OCI-M2 (cell line): ENCODE results near the gene MAP4K3.

Experiments used
- DNase-seq: peaks from one replicate; lab custom pipeline; 2025; ENCODE audit not compliant: unreplicated experiment; lab: John Stamatoyannopoulos, UW

MAP4K3 gene

DNA sequence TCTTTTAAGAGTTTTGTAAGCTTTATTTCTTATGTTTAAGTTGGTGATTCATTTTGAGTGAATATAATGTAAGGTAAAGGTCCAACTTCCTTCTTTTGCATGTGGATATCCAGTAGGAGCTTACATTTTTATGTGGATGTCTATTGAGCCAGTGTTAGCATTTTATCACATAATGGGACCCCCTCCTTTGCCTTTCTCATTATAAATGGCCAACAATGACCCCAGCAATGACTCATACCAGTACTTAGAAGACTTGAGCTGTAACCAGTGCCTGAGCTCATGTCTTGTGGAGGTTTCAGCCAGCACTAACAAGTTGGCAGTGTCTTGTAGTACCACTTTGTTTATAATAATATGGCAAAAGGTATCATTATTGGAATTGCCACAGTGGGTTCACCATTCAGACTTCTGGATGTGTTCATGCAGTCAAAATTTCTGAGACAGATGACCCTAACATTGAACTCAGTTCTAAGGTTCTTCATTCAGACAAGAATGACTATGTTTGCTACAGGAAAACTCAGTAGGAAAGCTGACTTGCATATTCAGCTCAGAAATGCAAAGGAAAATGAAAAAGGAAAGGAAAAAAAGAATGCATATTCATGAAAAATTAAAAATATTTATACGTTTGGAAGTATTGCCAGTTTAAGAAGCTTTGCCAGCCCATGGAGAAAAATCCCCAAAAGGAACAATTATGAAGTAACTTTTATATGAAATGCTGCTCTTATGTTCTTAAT is 234.3 kb downstream of the MAP4K3 start:
- no peak for DNase-seq
